GM18508 (cell line): ENCODE data around the gene NUDT9.
"Not testable (repeated sequence)": the region's sequence is repeated elsewhere in the genome, so short reads cannot be mapped to it uniquely, and the experiment has no call there.

ENCODE experiments used
- ATAC-seq: cut with Tn5 transposase; IDR thresholded peaks from one replicate; pipeline ENCODE4 v1.9.1; 2021; ENCODE audit warnings: moderate number of reproducible peaks; ENCODE audit not compliant: insufficient read depth, unreplicated experiment

Gene NUDT9, protein sequence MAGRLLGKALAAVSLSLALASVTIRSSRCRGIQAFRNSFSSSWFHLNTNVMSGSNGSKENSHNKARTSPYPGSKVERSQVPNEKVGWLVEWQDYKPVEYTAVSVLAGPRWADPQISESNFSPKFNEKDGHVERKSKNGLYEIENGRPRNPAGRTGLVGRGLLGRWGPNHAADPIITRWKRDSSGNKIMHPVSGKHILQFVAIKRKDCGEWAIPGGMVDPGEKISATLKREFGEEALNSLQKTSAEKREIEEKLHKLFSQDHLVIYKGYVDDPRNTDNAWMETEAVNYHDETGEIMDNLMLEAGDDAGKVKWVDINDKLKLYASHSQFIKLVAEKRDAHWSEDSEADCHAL

DNA sequence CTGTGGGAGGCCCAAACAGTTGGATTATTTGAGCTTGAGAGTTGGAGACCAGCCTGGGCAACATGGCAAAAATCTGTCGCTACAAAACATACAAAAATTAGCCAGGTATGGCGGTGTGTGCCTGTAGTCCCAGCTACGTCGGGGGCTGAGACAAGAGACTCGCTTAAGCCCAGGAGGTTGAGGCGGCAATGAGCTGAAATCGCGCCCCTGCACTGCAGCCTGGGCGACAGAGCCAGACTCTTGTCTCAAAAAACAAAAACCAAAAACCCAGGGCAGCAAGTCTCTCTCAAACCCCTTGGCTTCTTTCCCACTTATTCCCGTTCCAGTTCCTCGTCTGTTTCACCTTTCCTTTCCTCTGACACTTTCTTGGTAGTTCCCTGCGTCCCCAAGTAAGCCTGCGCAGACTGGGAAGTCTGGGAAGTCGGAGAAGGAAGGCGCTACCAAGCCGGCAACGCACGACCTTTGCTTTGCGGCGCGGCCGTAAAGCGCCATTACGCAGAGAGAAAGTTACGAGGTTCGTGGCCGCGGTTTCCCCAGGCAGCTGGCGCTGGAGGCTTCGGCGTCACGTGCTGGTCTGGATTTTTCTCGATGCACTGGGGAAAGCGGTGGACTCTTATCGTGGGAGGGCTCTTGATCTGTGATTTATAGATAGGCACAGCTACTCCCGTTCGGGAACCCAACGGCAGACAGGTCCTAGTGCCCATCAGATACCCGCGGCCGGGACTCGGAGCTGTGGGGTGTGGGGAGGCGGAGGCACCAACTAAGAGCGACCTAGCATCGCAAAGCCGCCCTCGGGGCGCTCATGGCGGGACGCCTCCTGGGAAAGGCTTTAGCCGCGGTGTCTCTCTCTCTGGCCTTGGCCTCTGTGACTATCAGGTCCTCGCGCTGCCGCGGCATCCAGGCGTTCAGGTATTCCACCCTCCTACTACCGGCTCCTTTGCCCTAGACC lies at the start of gene NUDT9:
TSS of gene NUDT9 (plus strand) at position 470 of the 949 bp plus-strand sequence. CDS start at position 803, 333 bp downstream.
- ATAC-seq = peak; percentile 66

GRCh38 chr4:87375719-87376291 lies 46.6 kb upstream of the NUDT9 start:
- no peak for ATAC-seq

DNA sequence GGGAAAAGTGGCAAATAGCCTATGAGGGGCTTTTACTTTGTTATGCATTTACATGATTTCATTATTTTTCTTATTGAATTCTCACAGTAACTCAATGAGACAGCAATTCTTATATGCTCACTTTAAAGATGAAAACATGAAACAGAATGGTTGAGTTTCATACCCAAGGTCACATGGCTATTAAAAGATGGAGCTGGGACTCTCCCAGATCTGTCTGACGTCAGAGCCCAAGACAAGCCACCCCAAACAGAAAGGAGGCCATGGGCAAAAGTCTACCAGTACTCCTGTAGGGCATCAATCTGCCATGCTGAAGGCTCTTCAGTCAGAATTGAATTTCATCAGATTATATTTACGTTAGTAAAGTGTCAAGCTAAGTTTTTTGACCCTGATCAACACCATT lies 44.6 kb upstream of the NUDT9 start:
- no peak for ATAC-seq

- ATAC-seq = no peak
These were observed 40.3 kb upstream of the NUDT9 start for GRCh38 chr4:87382116-87382515.

DNA sequence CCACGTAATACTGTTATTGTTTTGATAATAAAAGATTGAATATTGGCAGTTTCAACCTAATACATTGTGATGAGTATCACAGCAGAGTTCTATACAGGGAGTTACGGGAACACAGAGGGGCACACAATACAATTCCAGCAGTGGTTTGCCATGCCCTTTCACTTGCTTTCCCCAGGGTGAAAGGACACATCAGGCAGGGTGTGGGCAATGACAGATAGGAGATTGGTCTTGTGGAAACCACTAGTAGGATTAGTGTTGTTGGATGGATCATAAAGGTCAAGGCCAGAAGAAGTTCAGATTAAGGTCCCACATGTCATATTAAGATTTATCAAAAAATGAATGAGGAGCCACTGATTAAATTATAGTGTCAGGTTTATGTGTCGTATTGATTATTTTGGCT lies 39.4 kb upstream of the NUDT9 start:
- ATAC-seq = no peak

- ATAC-seq = not testable (repeated sequence)
These were observed 37.8 kb upstream of the NUDT9 start for GRCh38 chr4:87384466-87385132.

DNA sequence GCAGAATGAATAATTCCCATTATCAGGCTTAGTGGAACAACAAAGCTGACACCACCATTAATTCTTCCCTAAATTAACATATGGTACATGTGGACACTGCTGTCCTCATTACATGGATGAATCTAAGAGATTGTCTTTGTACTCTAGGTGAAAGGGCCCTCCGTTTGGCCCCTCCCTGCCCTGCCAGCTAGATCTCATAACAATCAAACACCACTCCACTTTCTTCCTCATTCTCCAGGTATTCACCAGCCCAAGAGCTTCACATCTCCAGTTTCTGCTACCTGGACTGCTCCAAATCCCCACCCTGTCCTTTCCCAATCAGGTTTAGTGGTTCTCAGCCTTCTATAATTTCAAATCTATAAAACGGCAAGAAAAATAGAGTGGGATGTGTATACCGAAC lies 35.1 kb upstream of the NUDT9 start:
- ATAC-seq = no peak

GRCh38 chr4:87388901-87389300 lies 33.5 kb upstream of the NUDT9 start:
- no peak for ATAC-seq

DNA sequence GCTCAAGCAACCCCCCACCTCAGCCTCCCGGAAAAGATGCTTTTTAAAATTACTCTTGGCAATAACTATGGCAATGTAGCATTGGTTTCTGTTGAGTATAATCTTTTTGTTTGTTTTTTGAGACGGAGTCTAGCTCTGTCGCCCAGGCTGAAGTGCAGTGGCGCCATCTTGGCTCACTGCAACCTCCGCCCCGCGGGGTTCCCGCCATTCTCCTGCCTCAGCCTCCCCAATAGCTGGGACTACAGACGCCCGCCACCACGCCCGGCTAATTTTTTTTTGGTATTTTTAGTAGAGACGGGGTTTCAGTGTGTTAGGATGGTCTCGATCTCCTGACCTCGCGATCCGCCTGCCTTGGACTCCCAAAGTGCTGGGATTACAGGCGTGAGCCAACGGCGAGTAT lies 32.3 kb upstream of the NUDT9 start:
- not testable (repeated sequence) for ATAC-seq

- ATAC-seq = no peak
These were observed 31.9 kb upstream of the NUDT9 start for GRCh38 chr4:87390551-87390890.

DNA sequence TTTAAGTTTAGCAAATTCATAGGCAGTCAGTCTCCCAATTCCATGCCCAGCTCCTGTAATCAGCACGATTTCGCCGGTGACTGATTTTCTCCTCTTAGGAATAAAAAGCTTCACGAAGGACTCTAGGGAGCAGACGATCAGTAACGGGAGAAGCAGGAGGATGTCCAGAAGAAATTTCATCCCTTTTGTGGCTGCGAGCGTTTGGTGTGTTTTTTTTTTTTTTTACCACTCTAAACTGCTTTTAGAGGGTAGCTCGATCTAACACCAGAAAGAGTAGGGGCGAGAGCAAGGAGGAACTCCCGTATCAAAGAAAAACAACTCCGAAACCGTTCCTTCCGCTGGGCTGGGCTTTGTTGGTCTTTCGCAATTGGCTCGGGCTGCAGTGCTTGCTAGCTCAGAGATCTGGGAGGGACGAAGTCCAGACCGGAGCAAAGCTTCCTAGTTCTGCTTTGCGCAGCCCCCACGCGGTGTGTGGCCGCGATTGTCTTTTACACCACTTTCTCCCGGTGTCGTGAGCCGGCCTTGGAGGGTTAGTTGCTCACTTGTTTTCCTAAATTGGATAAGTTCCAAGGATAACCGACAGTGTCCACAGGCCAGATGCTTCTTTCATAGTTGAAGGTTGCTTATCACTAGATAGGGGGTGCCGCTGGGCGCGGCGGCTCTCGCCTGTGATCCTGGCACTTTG lies 31.3 kb upstream of the NUDT9 start, which contains the start of gene HSD17B11:
TSS of gene HSD17B11 (minus strand) at position 298 of the 685 bp plus-strand sequence. CDS start at position 180, 118 bp downstream.
- peak; percentile 99 for ATAC-seq

DNA sequence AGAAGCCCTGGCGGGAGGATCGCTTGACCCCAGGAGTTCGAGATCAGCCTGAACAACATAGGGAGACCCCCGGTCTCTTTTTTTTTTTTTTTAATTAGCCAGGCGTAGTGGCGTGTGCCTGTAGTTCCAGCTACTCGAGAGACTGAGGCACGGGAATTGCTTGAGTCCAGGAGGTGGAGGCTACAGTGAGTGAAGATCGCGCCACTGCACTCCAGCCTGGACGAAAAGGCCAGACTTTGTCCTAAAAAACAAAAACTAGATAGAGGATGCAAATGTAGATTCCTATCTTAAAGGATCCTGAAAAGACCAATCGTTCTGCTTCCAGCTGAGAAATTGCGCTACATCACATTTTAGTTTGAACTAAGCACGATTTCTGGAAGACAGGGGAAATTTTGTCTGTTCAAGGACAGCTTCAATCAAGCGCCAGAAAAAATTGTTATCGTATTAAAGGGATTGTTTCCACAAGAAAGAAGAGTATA lies 30.8 kb upstream of the NUDT9 start:
- ATAC-seq = no peak

GRCh38 chr4:87392183-87392582 lies 30.2 kb upstream of the NUDT9 start:
- no peak for ATAC-seq

DNA sequence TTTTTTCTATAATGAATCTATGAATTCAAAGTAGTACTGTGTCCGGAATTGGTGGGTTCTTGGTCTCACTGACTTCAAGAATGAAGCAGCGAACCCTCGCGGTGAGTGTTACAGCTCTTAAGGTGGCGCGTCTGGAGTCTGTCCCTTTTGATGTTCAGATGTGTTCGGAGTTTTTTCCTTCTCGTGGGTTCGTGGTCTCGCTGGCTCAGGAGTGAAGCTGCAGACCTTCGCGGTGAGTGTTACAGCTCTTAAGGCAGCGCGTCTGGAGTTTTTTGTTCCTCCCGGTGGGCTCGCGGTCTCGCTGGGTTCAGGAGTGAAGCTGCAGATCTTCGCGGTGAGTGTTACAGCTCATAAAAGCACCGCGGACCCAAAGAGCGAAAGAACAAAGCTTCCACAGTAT lies 27.3 kb upstream of the NUDT9 start:
- not testable (repeated sequence) for ATAC-seq

GRCh38 chr4:87395851-87396250 lies 26.5 kb upstream of the NUDT9 start:
- ATAC-seq = not testable (repeated sequence)

DNA sequence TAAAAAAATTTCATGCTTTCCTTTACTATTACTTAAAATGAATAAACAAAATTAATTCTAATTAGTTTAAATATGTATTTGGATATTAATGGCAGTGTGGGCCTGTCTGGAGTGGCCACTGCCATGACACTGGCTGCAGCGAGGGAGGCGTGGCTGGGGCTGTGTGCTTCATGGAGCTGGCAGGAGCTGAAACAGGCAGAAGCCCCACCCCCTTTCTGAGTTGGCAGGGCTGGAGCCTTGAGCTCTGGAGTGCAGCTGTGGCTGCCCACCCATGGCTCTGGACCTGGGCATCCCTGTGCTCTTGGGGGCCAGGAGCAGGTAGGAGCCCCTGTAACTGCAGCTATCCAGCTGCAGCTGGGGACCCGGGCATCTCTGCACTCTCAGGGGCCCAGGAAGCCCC lies 23.2 kb upstream of the NUDT9 start:
- no peak for ATAC-seq

DNA sequence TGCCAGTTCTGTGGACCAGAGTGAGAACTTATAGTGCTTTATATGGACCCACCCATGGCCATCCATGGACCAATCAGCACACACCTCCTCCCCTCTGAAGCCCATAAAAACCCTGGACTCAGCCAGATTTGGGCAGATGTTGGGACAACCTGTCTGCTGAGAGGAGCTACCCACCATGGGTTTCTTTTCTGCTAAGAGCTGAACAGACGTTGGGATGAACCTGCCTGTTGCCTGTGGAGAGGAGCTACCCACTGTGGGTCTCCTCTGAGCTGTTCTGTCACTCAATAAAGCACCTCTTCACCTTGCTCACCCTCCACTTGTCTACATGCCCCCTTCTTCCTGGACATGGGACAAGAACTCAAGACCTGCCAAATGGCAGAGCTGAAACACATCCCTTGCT lies 22.4 kb upstream of the NUDT9 start:
- no peak for ATAC-seq

DNA sequence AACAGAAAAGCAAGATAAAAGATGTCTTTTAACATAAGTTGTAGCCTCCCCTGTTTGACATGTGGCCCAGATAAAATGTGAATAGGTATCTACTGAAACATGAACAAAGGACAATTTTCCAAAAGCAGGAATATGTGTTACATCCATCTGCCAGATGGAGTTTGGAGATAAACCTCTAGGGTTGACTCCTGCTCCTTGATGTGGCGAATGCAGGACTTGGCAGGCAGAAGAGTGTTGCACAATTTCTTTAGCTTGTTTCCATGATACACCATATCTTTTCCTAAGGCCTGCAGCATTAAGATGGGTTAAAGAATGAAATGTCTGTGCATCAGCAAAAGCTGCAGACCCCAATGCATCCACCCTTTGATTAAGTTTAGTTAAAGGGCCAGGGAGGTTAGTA lies 18.6 kb upstream of the NUDT9 start:
- not testable (repeated sequence) for ATAC-seq

- ATAC-seq = no peak
These were observed 17.1 kb upstream of the NUDT9 start for GRCh38 chr4:87405211-87405820.
